ENCODE measurements around the gene MSRB2. TPM values are rescaled to one million over a fixed set of nuclear protein-coding genes. Genes with fewer than 3 reads are reported as not detected.

Gene MSRB2
- total RNA-seq, 4 donors from 2014 or later = 3.9 to 15.1 (median 9.1) TPM

DNA sequence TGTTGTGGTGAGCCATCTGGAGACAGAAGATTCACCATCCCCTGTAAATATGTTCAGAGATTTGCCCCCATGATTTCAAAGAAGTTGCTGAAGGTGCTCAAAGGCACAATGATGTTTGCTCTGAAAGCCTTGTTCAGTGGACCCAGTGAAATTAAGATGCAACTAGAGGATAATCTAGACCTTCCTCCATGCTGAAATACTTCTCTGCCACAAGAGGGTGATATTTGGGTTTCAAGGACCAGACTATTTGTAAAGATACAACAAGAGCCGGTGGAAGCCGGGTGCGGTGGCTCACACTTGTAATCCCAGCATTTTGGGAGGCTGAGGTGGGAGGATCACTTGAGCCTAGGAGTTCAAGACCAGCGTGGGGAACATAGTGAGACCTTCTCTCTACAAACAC, 13.5 kb upstream of the MSRB2 start:
- no peak for DNase-seq (ENCODE audit: low spot score in 2 of 2)
- intact Hi-C loops (cut with DNase I; ENCODE audit: low total_unique reads) = no loop called here
- H3K4me3 ChIP-seq (ENCODE audit: low read depth, poor library complexity, severe bottlenecking) = no peak overlapping the region
- TF ChIP-seq CTCF (IDR thresholded peaks at IDR 0.05) (no peak), POLR2A (IDR thresholded peaks at IDR 0.05) (no peak)
- 84 to 86% methylated on average over 4 of the region's 4 CpGs for WGBS, 2 donors

- TF ChIP-seq POLR2A (IDR thresholded peaks at IDR 0.05) (no peak), CTCF (IDR thresholded peaks at IDR 0.05) (no peak)
- no peak for DNase-seq (ENCODE audit: low spot score in 2 of 2)
- no peak overlapping the region for H3K4me3 ChIP-seq (ENCODE audit: low read depth, poor library complexity, severe bottlenecking)
- intact Hi-C loops (cut with DNase I; ENCODE audit: low total_unique reads) = no loop called here
Measured at GRCh38 chr10:23088609-23089008, 6.8 kb upstream of the MSRB2 start.

GRCh38 chr10:23094786-23095403, 484 bp upstream of the MSRB2 start:
- H3K4me3 ChIP-seq (ENCODE audit: low read depth, poor library complexity, severe bottlenecking) = no peak overlapping the region
- intact Hi-C loops (cut with DNase I; ENCODE audit: low total_unique reads) = no loop called here
- no peak for TF ChIP-seq POLR2A (IDR thresholded peaks at IDR 0.05)
- TF ChIP-seq CTCF (IDR thresholded peaks at IDR 0.05) = no peak
- no peak for DNase-seq (ENCODE audit: low spot score in 2 of 2)
- WGBS, 2 donors = 6 to 9% methylated on average over 7 to 8 of the region's 8 CpGs

DNA sequence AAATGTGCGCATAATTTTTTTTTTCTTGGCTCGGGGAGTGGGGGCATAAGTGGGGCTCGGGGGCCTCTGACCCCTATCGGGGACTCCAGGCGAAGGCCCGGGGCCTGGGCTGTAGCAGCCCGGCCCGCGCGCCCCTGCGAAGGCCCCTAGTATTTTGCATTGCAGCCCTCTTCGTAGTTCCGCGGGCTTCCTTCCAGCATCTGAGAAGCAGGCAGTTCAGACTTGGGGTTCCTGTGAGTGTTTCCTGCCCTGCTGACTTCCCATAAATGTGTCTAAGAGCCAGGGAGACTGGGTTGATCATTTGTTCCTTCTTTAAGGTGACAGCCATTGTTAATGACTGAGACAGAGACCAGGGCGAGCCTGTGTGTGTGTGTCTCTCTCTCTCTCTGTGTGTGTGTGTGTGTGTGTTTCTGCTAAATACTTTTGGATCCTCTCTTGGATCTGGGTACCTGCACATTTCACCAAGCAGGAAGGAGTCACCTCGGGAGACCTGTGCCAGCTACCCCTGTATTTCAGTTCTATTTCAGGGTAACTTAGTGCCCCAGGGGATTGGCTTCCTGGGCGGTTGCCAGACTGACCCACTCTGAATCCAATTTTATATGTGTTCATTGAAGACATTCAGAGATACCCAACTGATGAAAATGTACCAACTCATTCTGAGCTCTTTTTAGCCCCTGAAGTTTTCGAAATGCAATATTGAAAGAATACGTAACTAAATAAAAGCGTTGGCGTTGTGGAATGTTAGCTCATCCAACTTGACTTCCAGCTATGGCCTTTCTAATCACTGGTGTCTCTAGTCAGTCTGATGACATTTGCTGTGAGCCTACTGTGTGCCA, 805 bp downstream of the MSRB2 start:
- TF ChIP-seq CTCF (IDR thresholded peaks at IDR 0.05) (no peak), POLR2A (IDR thresholded peaks at IDR 0.05) (no peak)
- intact Hi-C loops (cut with DNase I; ENCODE audit: low total_unique reads) = no loop called here
- DNase-seq (ENCODE audit: low spot score in 2 of 2) = peak; percentile 51 to 86
- peak overlapping the region; percentile 86 for H3K4me3 ChIP-seq (ENCODE audit: low read depth, poor library complexity, severe bottlenecking)
- 10 to 13% methylated on average over 20 to 21 of the region's 21 CpGs for WGBS, 2 donors

GRCh38 chr10:23096802-23097549, 1.6 kb downstream of the MSRB2 start:
- DNase-seq (ENCODE audit: low spot score in 2 of 2) = peak in 1 of 2 donors; percentile 34
- intact Hi-C loops (cut with DNase I; ENCODE audit: low total_unique reads) = no loop called here
- TF ChIP-seq POLR2A (IDR thresholded peaks at IDR 0.05) = no peak
- 22 to 28% methylated on average over 8 of the region's 8 CpGs for WGBS, 2 donors
- no peak overlapping the region for H3K4me3 ChIP-seq (ENCODE audit: low read depth, poor library complexity, severe bottlenecking)

GRCh38 chr10:23099079-23099478, 3.7 kb downstream of the MSRB2 start:
- H3K4me3 ChIP-seq (ENCODE audit: low read depth, poor library complexity, severe bottlenecking) = no peak overlapping the region
- TF ChIP-seq CTCF (IDR thresholded peaks at IDR 0.05) (no peak), POLR2A (IDR thresholded peaks at IDR 0.05) (no peak)
- DNase-seq (ENCODE audit: low spot score in 2 of 2) = no peak
- intact Hi-C loops (cut with DNase I; ENCODE audit: low total_unique reads) = no loop called here
- 95 to 96% methylated on average over 3 of the region's 3 CpGs for WGBS, 2 donors

Data from lower leg skin (tissue), 4 donors.